Stomach (tissue), 4 donors: ENCODE data around the gene MYB.

ENCODE experiments used
- POLR2A ChIP-seq, 4 donors: fragments of 450-650 bp; IDR thresholded peaks; one replicate each; pipeline ENCODE4 v1.6.1; 2016; ENCODE audit warnings: antibody characterized with exemption in 4 of 4, control low read depth in 2 of 4, mild to moderate bottlenecking in 1 of 4, moderate library complexity in 1 of 4
- POLR2AphosphoS5 ChIP-seq, 3 donors: sonication (generic); formaldehyde crosslinking; IDR thresholded peaks; one replicate each; pipeline ENCODE4 v1.6.1; 2016; ENCODE audit warnings: antibody characterized with exemption in 3 of 3
- TF ChIP-seq, protein P1 (sequence below), 7 experiments: fragments of 450-650 bp in 4 of 7; fragments of 200-600 bp in 3 of 7; sonication (generic) in 3 of 7; IDR thresholded peaks; one replicate each; pipeline ENCODE4 v1.5.1; 2016 to 2019; ENCODE audit warnings: antibody characterized with exemption in 7 of 7, control low read depth in 2 of 7, mild to moderate bottlenecking in 1 of 7

- TF ChIP-seq, protein P1, sequence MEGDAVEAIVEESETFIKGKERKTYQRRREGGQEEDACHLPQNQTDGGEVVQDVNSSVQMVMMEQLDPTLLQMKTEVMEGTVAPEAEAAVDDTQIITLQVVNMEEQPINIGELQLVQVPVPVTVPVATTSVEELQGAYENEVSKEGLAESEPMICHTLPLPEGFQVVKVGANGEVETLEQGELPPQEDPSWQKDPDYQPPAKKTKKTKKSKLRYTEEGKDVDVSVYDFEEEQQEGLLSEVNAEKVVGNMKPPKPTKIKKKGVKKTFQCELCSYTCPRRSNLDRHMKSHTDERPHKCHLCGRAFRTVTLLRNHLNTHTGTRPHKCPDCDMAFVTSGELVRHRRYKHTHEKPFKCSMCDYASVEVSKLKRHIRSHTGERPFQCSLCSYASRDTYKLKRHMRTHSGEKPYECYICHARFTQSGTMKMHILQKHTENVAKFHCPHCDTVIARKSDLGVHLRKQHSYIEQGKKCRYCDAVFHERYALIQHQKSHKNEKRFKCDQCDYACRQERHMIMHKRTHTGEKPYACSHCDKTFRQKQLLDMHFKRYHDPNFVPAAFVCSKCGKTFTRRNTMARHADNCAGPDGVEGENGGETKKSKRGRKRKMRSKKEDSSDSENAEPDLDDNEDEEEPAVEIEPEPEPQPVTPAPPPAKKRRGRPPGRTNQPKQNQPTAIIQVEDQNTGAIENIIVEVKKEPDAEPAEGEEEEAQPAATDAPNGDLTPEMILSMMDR (IDR thresholded peaks at IDR 0.05): no peak
- TF ChIP-seq POLR2A (IDR thresholded peaks at IDR 0.05) (no peak), POLR2AphosphoS5 (IDR thresholded peaks at IDR 0.05) (no peak)
Observed at GRCh38 chr6:135221042-135221441, 39.9 kb downstream of the MYB start.
